WI38 (cell line): ENCODE results near the gene HOATZ.
A peak's percentile ranks its signal among the peaks of the same experiment; 100 is the strongest.

Experiments
- H3K4me3 ChIP-seq: 2 replicates; pipeline ENCODE4 v1.5.1; 2011; ENCODE audit warnings: low read depth, mild to moderate bottlenecking, control low read depth, low read length
- CTCF ChIP-seq: IDR thresholded peaks from 2 replicates; pipeline ENCODE4 v1.5.1; 2012; ENCODE audit warnings: low read depth, mild to moderate bottlenecking, control low read depth, low read length

HOATZ gene

GRCh38 chr11:111537336-111537860, 22.8 kb downstream of the HOATZ start:
- no peak for TF ChIP-seq CTCF
- H3K4me3 ChIP-seq, result no peak overlapping the region

GRCh38 chr11:111538407-111539114, 24.0 kb downstream of the HOATZ start:
- TF ChIP-seq CTCF, result no peak
- H3K4me3 ChIP-seq, result no peak overlapping the region

- H3K4me3 ChIP-seq, result peak overlapping the region; percentile 87
- no peak for TF ChIP-seq CTCF
Measured at GRCh38 chr11:111539426-111540113, 25.0 kb downstream of the HOATZ start.

GRCh38 chr11:111540114-111540936, 25.7 kb downstream of the HOATZ start, which contains the start of gene LAYN:
TSS of gene LAYN (plus strand) at chr11:111540720. CDS start at chr11:111540844, 124 bp downstream.
- H3K4me3 ChIP-seq, result peak within 1 kb of the TSS; percentile 87
- no peak for TF ChIP-seq CTCF

- H3K4me3 ChIP-seq, result peak overlapping the region; percentile 87
- TF ChIP-seq CTCF, result no peak
Measured at GRCh38 chr11:111540937-111541253, 26.3 kb downstream of the HOATZ start.

GRCh38 chr11:111541254-111542061, 26.9 kb downstream of the HOATZ start:
- peak overlapping the region; percentile 87 for H3K4me3 ChIP-seq
- TF ChIP-seq CTCF, result no peak
